B cell (primary cell): Measurements from ENCODE around the gene SFT2D1. TPM values are rescaled to one million over a fixed set of nuclear protein-coding genes. Genes with fewer than 3 reads are reported as not detected.
"Not testable (repeated sequence)": the region's sequence is repeated elsewhere in the genome, so short reads cannot be mapped to it uniquely, and the experiment has no call there.

Experiments
- ATAC-seq: fragments of 200-7000 bp; cut with Tn5 transposase; one replicate; pipeline ENCODE4 v1.10.0; 2021; ENCODE audit warnings: low read depth, mild to moderate bottlenecking, moderate number of reproducible peaks, moderate library complexity
- CTCF ChIA-PET: fragments of 350-600 bp; sonication (Branson Sonifier 250); formaldehyde crosslinking; loops from one replicate; lab custom pipeline; 2021; ENCODE audit warnings: antibody characterized with exemption, inconsistent platforms; lab: Charles Lee
- POLR2A ChIA-PET: fragments of 350-600 bp; sonication (Branson Sonifier 250); formaldehyde crosslinking; loops from one replicate; lab custom pipeline; 2021; ENCODE audit warnings: antibody characterized with exemption; lab: Charles Lee
- DNase-seq: peaks from one replicate; pipeline ENCODE4 v3.0.0; 2013
- H2AFZ ChIP-seq: 2 replicates; pipeline ENCODE4 v1.6.1; 2012; ENCODE audit warnings: mild to moderate bottlenecking, low read depth, low read length; ENCODE audit not compliant: insufficient read depth, poor library complexity, severe bottlenecking
- H3K27ac ChIP-seq, 2 donors: 1 replicate in 1 of 2; 2 replicates in 1 of 2; pipeline ENCODE4 v1.5.1; 2012 to 2013; ENCODE audit warnings: low read length in 2 of 2, mild to moderate bottlenecking in 2 of 2, moderate library complexity in 1 of 2
- H3K27me3 ChIP-seq, 4 experiments: fragments of 200-600 bp in 1 of 4; sonication (generic) in 1 of 4; replicated peaks in 1 of 4; 1 replicate in 2 of 4; 2 replicates in 2 of 4; pipeline versions ENCODE4 v1.6.1 to v1.7.0; 2013 to 2016; ENCODE audit warnings: low read length in 3 of 4, mild to moderate bottlenecking in 2 of 4, mixed read lengths in 1 of 4, moderate library complexity in 1 of 4; ENCODE audit not compliant: insufficient read depth in 4 of 4, control insufficient read depth in 3 of 4; ENCODE audit errors: control extremely low read depth in 1 of 4
- H3K36me3 ChIP-seq, 2 experiments: replicated peaks in 1 of 2; 1 replicate in 1 of 2; 2 replicates in 1 of 2; pipeline versions ENCODE4 v1.6.1 to v1.7.1; 2013; ENCODE audit warnings: low read length in 1 of 2; ENCODE audit not compliant: insufficient read depth in 2 of 2, control insufficient read depth in 1 of 2; ENCODE audit errors: control extremely low read depth in 1 of 2, extremely low read depth in 1 of 2
- H3K4me1 ChIP-seq, 2 donors: fragments of 200-600 bp in 1 of 2; sonication (generic) in 1 of 2; 1 replicate in 1 of 2; 2 replicates in 1 of 2; pipeline versions ENCODE4 v1.5.1 to v1.6.1; 2013 to 2017; ENCODE audit warnings: low read length in 2 of 2; ENCODE audit not compliant: control insufficient read depth in 2 of 2, insufficient read depth in 2 of 2
- H3K4me2 ChIP-seq: replicated peaks from 2 replicates; pipeline ENCODE3; 2012; ENCODE audit warnings: mild to moderate bottlenecking, low read depth, low read length; ENCODE audit not compliant: poor library complexity, severe bottlenecking
- H3K4me3 ChIP-seq, 5 experiments: fragments of 200-600 bp in 1 of 5; sonication (generic) in 1 of 5; 1 replicate in 3 of 5; 2 replicates in 2 of 5; pipeline versions ENCODE4 v1.5.1 to v1.7.0; 2011 to 2016; ENCODE audit warnings: low read length in 4 of 5, mild to moderate bottlenecking in 4 of 5, low read depth in 2 of 5, control low read depth in 1 of 5, moderate library complexity in 1 of 5; ENCODE audit not compliant: insufficient read depth in 1 of 5; ENCODE audit errors: control extremely low read depth in 1 of 5, extremely low read depth in 1 of 5
- H3K79me2 ChIP-seq: fragments of 200-600 bp; sonication (generic); one replicate; pipeline ENCODE4 v1.6.0; 2016; ENCODE audit warnings: low read length; ENCODE audit not compliant: control insufficient read depth, insufficient read depth
- H3K9ac ChIP-seq: fragments of 200-600 bp; sonication (generic); 2 replicates; pipeline ENCODE4 v1.6.1; 2017; ENCODE audit warnings: mild to moderate bottlenecking, low read length, moderate library complexity
- H3K9me3 ChIP-seq, 3 donors: one replicate each; pipeline versions ENCODE4 v1.6.1 to v1.7.1; 2013; ENCODE audit warnings: low read length in 2 of 3; ENCODE audit not compliant: control insufficient read depth in 2 of 3, insufficient read depth in 1 of 3; ENCODE audit errors: control extremely low read depth in 1 of 3
- H4K20me1 ChIP-seq: 2 replicates; pipeline ENCODE4 v1.6.0; 2012; ENCODE audit warnings: mild to moderate bottlenecking, low read length; ENCODE audit not compliant: insufficient read depth, control insufficient read depth, poor library complexity, severe bottlenecking
- H3K27ac Mint-ChIP-seq: one replicate; pipeline ENCODE4 v1.8.0; 2021; ENCODE audit warnings: mixed read lengths
- H3K27me3 Mint-ChIP-seq: one replicate; pipeline ENCODE4 v1.8.0; 2021; ENCODE audit warnings: mixed read lengths
- H3K4me1 Mint-ChIP-seq: one replicate; pipeline ENCODE4 v1.8.0; 2021; ENCODE audit warnings: mixed read lengths
- H3K4me3 Mint-ChIP-seq: one replicate; pipeline ENCODE4 v1.8.0; 2021; ENCODE audit warnings: mixed read lengths
- H3K9me3 Mint-ChIP-seq: one replicate; pipeline ENCODE4 v1.8.0; 2022; ENCODE audit warnings: mixed read lengths; ENCODE audit not compliant: insufficient read depth
- CTCF ChIP-seq: fragments of 200-600 bp; IDR thresholded peaks from one replicate; pipeline ENCODE4 v1.8.0; 2022; ENCODE audit warnings: antibody characterized with exemption, mild to moderate bottlenecking
- EZH2 ChIP-seq: IDR thresholded peaks from 2 replicates; pipeline ENCODE4 v1.6.1; 2012; ENCODE audit warnings: borderline replicate concordance, low read depth, mild to moderate bottlenecking, moderate library complexity, low read length; ENCODE audit not compliant: insufficient read depth, poor library complexity, severe bottlenecking
- WGBS: methylation state at CpG from one replicate; pipeline ENCODE4 v1.1.5; 2013; ENCODE audit warnings: missing lambda C conversion rate; ENCODE audit not compliant: insufficient coverage; 5-methylcytosine and 5-hydroxymethylcytosine counted together
- intact Hi-C: fragments of 100-400 bp; cut with micrococcal nuclease; formaldehyde crosslinking; loops from one replicate; pipeline ENCODE4 v1.10.0; 2022
- polyA plus RNA-seq: library from polyadenylated mRNA; depleted of rRNA; stranded (reverse); fragments of >200 nt; gene quantifications from 2 replicates; pipeline ENCODE4 v1.2.3, GENCODE V29; 2012
- total RNA-seq, 2 donors: library from RNA; stranded (reverse); fragments of 120-200 nt in 1 of 2; gene quantifications; 1 replicate in 1 of 2; 2 replicates in 1 of 2; pipeline versions ENCODE4 v1.2.3 to v1.2.4, GENCODE V29; 2013 to 2022

The SFT2D1 gene
- total and polyA plus RNA-seq, 2 donors (not counting 1 experiment from before 2014, with no cell fraction given): 38.2 to 59.0 TPM

GRCh38 chr6:166346449-166346848 is 4.1 kb upstream of the SFT2D1 start:
- H3K4me3 Mint-ChIP-seq: no peak overlapping the region
- POLR2A ChIA-PET: no interaction called here

GRCh38 chr6:166345672-166346071 is 3.3 kb upstream of the SFT2D1 start:
- POLR2A ChIA-PET, H4K20me1 ChIP-seq, intact Hi-C loops, H3K9me3 ChIP-seq, H3K27me3 Mint-ChIP-seq, H2AFZ ChIP-seq, H3K27ac ChIP-seq, H3K27me3 ChIP-seq, H3K9me3 Mint-ChIP-seq, DNase-seq, H3K4me3 ChIP-seq, ATAC-seq, H3K9ac ChIP-seq, H3K4me3 Mint-ChIP-seq, H3K36me3 ChIP-seq, H3K4me2 ChIP-seq: not testable (repeated sequence)
- Mint-ChIP-seq H3K4me1 (peaks cover 17% of the 10 kb centered on the region), H3K27ac (peak overlapping the region; percentile 38)
- peaks cover 14 to 20% of the 10 kb centered on the region in 2 donors for H3K4me1 ChIP-seq
- CTCF ChIA-PET: interaction anchor here (1.7 kb wide), 1 partner anchor 32 kb away, joined by 7 read pairs; no protein-coding TSS in a partner anchor
- WGBS: 96% methylated on average over 7 of the region's 9 CpGs
- H3K79me2 ChIP-seq: peaks cover 22% of the 10 kb centered on the region

More at GRCh38 chr6:166346449-166346848, 4.1 kb upstream of the SFT2D1 start:
- Histone ChIP-seq H3K27ac (no peak overlapping the region), H4K20me1 (no peaks in the 10 kb centered on the region), H3K4me2 (no peak overlapping the region), H3K9me3 (peaks cover 0 to 6% (median 0%) of the 10 kb centered on the region in 3 donors), H2AFZ (no peak overlapping the region), H3K27me3 (no peaks in the 10 kb centered on the region), H3K4me1 (peaks cover 8 to 12% of the 10 kb centered on the region in 2 donors), H3K79me2 (peaks cover 14% of the 10 kb centered on the region), H3K9ac (no peak overlapping the region), H3K36me3 (no peaks in the 10 kb centered on the region), H3K4me3 (no peak overlapping the region)
- TF ChIP-seq CTCF (no peak), EZH2 (no peak)
- ATAC-seq (no peak), DNase-seq (no peak)
- CTCF ChIA-PET: no interaction called here
- Mint-ChIP-seq H3K9me3 (peaks cover 2% of the 10 kb centered on the region), H3K27ac (no peak overlapping the region), H3K4me1 (peaks cover 17% of the 10 kb centered on the region), H3K27me3 (no peaks in the 10 kb centered on the region)
- WGBS: 100% methylated on average over 1 of the region's 3 CpGs
- intact Hi-C loops: no loop called here

GRCh38 chr6:166344921-166345320 is 2.6 kb upstream of the SFT2D1 start:
- Histone ChIP-seq H3K36me3 (peaks cover 0 to 10% of the 10 kb centered on the region in 2 experiments), H3K4me1 (peaks cover 21 to 28% of the 10 kb centered on the region in 2 donors), H3K79me2 (peaks cover 30% of the 10 kb centered on the region)
- Mint-ChIP-seq H3K4me1 (peaks cover 17% of the 10 kb centered on the region), H3K27ac (peak overlapping the region; percentile 34)
- ATAC-seq, H3K9ac ChIP-seq, H3K4me3 Mint-ChIP-seq, H3K27ac ChIP-seq, POLR2A ChIA-PET, H3K4me2 ChIP-seq, H2AFZ ChIP-seq, DNase-seq, H3K9me3 Mint-ChIP-seq, H4K20me1 ChIP-seq, H3K27me3 Mint-ChIP-seq, H3K9me3 ChIP-seq, H3K4me3 ChIP-seq, H3K27me3 ChIP-seq: not testable (repeated sequence)
- 100% methylated on average over 2 of the region's 2 CpGs for WGBS
- intact Hi-C loops: loop anchor here (5.0 kb wide), 1 partner anchor 612 kb away; the partner anchor contains the start of gene RNASET2
- CTCF ChIA-PET: interaction anchor here (1.3 to 3.7 kb wide), 3 partner anchors 32 to 56 kb away, joined by 5 to 27 read pairs (median 7); no protein-coding TSS in a partner anchor
